Suprapubic skin (tissue), 4 donors: ENCODE data around the gene CFAP92. TPM values are rescaled to one million over a fixed set of nuclear protein-coding genes. Genes with fewer than 3 reads are reported as not detected.
A peak's percentile ranks its signal among the peaks of the same experiment; 100 is the strongest.

Experiments
- DNase-seq, 2 donors: peaks; one replicate each; pipeline ENCODE4 v3.0.0-alpha.2; 2019; ENCODE audit warnings: low spot score in 2 of 2
- H3K27ac ChIP-seq: fragments of 200-600 bp; sonication (generic); one replicate; pipeline ENCODE4 v1.5.1; 2019
- H3K27me3 ChIP-seq: fragments of 200-600 bp; sonication (generic); one replicate; pipeline ENCODE4 v1.5.1; 2019
- H3K36me3 ChIP-seq: fragments of 200-600 bp; sonication (generic); one replicate; pipeline ENCODE4 v1.5.1; 2019
- H3K4me1 ChIP-seq: fragments of 200-600 bp; sonication (generic); one replicate; pipeline ENCODE4 v1.5.1; 2019
- H3K4me3 ChIP-seq: fragments of 200-600 bp; sonication (generic); one replicate; pipeline ENCODE4 v1.5.1; 2019; ENCODE audit warnings: mild to moderate bottlenecking
- H3K9me3 ChIP-seq: fragments of 200-600 bp; sonication (generic); one replicate; pipeline ENCODE4 v1.5.1; 2019
- EP300 ChIP-seq: sonication (generic); formaldehyde crosslinking; IDR thresholded peaks from one replicate; pipeline ENCODE4 v1.6.1; 2017; ENCODE audit warnings: antibody characterized with exemption
- POLR2A ChIP-seq, 2 donors: fragments of 450-650 bp; IDR thresholded peaks; one replicate each; pipeline ENCODE4 v1.6.1; 2017; ENCODE audit warnings: antibody characterized with exemption in 2 of 2, mild to moderate bottlenecking in 2 of 2, moderate library complexity in 2 of 2
- POLR2AphosphoS5 ChIP-seq, 3 donors: sonication (generic); formaldehyde crosslinking; IDR thresholded peaks; one replicate each; pipeline ENCODE4 v1.6.1; 2017; ENCODE audit warnings: antibody characterized with exemption in 3 of 3
- WGBS: methylation state at CpG from one replicate; pipeline ENCODE4 v1.1.5; 2018; 5-methylcytosine and 5-hydroxymethylcytosine counted together
- total RNA-seq, 4 donors: library from RNA; depleted of rRNA; stranded (reverse); fragments of >200 nt; gene quantifications; one replicate each; pipeline ENCODE4 v1.1.0, GENCODE V29; 2016
- TF ChIP-seq, protein P1 (sequence below), 2 donors: fragments of 200-600 bp in 1 of 2; fragments of 450-650 bp in 1 of 2; sonication (generic) in 1 of 2; IDR thresholded peaks; one replicate each; pipeline ENCODE4 v1.5.1; 2016 to 2019; ENCODE audit warnings: antibody characterized with exemption in 2 of 2, mild to moderate bottlenecking in 1 of 2, moderate library complexity in 1 of 2

Gene CFAP92
- total RNA-seq, 4 donors from 2014 or later = 0.11 to 1.7 (median 0.87) TPM

DNA sequence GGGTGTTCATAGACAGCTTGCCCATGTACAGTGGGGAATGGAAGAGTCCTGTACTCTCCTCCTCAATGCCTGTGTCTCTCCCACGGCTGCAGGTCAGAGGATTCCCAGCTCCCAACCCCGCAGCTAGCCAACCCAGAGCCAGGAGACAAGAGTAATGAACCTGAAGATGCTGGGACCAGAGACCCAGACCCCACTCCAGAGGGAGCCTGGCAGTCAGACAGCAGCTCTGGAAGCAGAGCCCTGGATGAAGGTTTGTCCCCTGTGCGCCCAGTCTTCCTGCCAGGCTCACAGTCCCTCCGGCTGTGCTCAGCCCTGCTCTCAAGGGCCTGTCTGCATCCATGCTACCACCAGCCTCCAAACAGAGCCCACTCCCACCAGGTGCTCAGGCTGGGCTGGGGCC lies 36.7 kb upstream of the CFAP92 start:
- DNase-seq = peak in 1 of 2 donors; percentile 34
- Histone ChIP-seq H3K4me1 (peaks cover 20% of the 10 kb centered on the region), H3K36me3 (no peaks in the 10 kb centered on the region), H3K4me3 (no peak overlapping the region), H3K27me3 (no peaks in the 10 kb centered on the region), H3K9me3 (no peaks in the 10 kb centered on the region), H3K27ac (no peak overlapping the region)
- 100% methylated on average over 2 of the region's 4 CpGs for WGBS
- TF ChIP-seq POLR2A (IDR thresholded peaks at IDR 0.05) (no peak), EP300 (no peak), POLR2AphosphoS5 (IDR thresholded peaks at IDR 0.05) (no peak)
- TF ChIP-seq, protein P1, sequence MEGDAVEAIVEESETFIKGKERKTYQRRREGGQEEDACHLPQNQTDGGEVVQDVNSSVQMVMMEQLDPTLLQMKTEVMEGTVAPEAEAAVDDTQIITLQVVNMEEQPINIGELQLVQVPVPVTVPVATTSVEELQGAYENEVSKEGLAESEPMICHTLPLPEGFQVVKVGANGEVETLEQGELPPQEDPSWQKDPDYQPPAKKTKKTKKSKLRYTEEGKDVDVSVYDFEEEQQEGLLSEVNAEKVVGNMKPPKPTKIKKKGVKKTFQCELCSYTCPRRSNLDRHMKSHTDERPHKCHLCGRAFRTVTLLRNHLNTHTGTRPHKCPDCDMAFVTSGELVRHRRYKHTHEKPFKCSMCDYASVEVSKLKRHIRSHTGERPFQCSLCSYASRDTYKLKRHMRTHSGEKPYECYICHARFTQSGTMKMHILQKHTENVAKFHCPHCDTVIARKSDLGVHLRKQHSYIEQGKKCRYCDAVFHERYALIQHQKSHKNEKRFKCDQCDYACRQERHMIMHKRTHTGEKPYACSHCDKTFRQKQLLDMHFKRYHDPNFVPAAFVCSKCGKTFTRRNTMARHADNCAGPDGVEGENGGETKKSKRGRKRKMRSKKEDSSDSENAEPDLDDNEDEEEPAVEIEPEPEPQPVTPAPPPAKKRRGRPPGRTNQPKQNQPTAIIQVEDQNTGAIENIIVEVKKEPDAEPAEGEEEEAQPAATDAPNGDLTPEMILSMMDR (IDR thresholded peaks at IDR 0.05) = no peak

DNA sequence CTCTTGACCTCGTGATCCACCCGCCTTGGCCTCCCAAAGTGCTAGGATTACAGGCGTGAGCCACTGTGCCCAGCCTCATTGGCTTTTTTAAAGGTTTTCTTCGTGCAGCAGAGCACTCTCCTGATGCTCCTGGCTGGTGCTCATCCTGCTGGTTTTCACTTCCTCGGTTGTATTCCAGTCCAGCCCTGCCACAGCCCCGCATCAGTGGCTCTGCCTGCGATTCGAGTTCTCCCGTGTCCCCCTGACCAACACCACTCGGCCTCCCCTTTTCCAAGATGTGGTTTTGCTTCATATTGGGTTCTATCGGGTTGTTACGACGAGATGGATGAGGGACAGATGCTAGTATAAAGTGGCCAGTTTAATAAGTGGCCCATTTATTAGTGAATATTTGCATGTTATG lies 35.0 kb upstream of the CFAP92 start:
- Histone ChIP-seq H3K9me3 (no peaks in the 10 kb centered on the region), H3K36me3 (no peaks in the 10 kb centered on the region), H3K27me3 (no peaks in the 10 kb centered on the region), H3K27ac (no peak overlapping the region), H3K4me3 (no peak overlapping the region), H3K4me1 (peaks cover 27% of the 10 kb centered on the region)
- WGBS = 96% methylated on average over 13 of the region's 13 CpGs
- DNase-seq = no peak
- TF ChIP-seq, protein P1 (IDR thresholded peaks at IDR 0.05) = no peak
- TF ChIP-seq POLR2A (IDR thresholded peaks at IDR 0.05) (no peak), EP300 (no peak), POLR2AphosphoS5 (IDR thresholded peaks at IDR 0.05) (no peak)

DNA sequence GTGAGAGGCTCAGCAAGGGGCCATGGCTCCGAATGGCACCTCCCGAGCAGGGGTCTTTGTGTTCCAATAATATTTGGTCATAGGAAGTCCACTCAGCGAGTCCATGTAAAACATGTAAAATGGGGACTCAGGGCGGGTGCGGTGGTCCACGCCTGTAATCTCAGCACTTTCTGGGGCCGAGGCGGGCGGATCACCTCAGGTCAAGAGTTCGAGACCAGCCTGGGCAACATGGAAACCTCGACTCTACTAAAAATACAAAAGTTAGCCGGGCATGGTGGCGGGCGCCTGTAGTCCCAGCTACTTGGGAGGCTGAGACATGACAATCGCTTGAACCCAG lies 33.6 kb upstream of the CFAP92 start:
- WGBS = 75% methylated on average over 15 of the region's 15 CpGs
- Histone ChIP-seq H3K27ac (no peak overlapping the region), H3K27me3 (no peaks in the 10 kb centered on the region), H3K4me3 (peak overlapping the region; percentile 48), H3K9me3 (no peaks in the 10 kb centered on the region), H3K4me1 (peaks cover 27% of the 10 kb centered on the region), H3K36me3 (no peaks in the 10 kb centered on the region)
- TF ChIP-seq EP300 (no peak), POLR2AphosphoS5 (IDR thresholded peaks at IDR 0.05) (no peak), POLR2A (IDR thresholded peaks at IDR 0.05) (no peak)
- TF ChIP-seq, protein P1 (IDR thresholded peaks at IDR 0.05) = no peak
- DNase-seq = no peak

DNA sequence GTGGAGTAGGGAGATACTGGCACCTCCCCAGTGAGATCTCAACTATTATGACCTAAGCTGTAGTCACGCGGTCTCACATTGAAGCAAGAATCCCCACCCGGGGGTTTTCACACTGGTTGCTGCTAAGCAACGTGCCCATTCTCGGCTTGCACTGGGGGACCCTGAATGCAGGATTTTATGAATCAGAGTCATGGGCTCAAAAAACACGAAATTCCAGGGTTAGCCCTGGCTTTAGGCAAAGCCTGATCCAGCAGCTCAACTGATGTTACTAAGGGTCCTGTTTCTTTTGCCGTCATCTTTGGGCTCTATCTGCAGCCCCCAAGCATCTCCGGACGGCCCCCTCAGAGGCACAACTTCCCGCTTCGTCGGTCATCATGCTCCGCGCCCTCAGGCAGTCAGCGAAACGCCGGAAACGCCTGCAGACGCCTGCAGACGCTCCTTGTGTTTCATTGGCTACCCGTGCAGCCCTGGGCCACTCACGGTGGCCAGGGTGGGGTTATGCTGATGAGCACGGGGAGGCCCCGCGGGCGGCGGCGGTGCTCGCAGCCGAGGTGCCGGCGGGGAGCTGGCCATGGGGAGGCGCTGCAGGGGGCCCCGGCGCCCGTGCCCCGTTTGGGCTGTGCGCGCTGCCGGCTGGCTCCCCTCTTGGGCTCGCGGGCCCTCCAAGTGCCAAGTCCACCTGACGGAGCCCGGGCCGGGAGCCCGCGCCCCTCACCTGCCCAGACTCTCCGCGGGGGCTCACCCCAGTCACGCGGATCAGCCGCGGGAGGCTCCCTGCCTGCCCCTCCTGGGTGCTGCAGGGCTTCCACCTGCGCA lies 33.1 kb upstream of the CFAP92 start:
- TF ChIP-seq POLR2A (IDR thresholded peaks at IDR 0.05) = peak in 1 of 2 donors; percentile 25
- TF ChIP-seq, protein P1 (IDR thresholded peaks at IDR 0.05) = peak in 1 of 2 donors; percentile 88
- TF ChIP-seq POLR2AphosphoS5 (IDR thresholded peaks at IDR 0.05) = peak in 1 of 3 donors; percentile 34
- no peak for TF ChIP-seq EP300
- H3K9me3 ChIP-seq = no peaks in the 10 kb centered on the region
- peaks cover 27% of the 10 kb centered on the region for H3K4me1 ChIP-seq
- H3K27me3 ChIP-seq = no peaks in the 10 kb centered on the region
- peak overlapping the region; percentile 18 for H3K27ac ChIP-seq
- peak overlapping the region; percentile 48 for H3K4me3 ChIP-seq
- 20% methylated on average over 8 of the region's 54 CpGs for WGBS
- peak; percentile 92 to 93 for DNase-seq
- H3K36me3 ChIP-seq = no peaks in the 10 kb centered on the region

DNA sequence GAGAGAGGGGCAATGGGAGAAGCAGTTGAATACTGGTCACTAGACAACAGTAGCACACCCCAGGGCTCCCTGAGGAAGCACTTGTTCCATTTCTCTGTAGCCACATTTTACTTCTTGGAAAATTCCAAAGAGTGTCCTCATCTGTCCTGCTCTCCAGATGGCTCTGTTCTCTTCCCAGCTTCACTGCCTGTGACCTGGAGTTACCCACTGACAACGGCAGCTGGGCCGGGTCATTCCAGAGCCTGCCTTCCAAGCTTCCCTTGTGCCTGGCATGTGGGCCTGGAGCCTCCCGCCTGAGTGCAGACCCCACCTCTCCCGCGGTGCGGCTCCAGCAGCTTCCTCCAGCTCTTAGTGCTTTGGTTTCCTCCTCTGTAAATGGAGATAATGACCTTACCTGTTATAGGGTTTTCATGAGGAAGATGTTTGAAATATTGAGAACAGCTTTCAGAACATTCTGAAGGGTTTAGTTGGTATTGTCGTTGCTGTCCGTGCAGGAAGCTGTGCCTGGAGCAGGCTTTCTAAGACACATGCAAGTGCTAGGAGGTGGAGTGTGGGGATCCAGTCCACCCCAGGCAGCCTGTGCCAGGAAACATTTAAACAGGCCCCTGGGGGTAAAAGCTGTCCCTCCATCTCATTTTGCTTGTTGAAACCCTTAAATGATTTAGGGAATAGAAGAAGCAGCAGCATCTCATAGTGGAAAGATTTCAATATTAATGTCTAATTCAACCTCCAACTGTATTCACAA lies 32.0 kb upstream of the CFAP92 start:
- peaks cover 27% of the 10 kb centered on the region for H3K4me1 ChIP-seq
- no peaks in the 10 kb centered on the region for H3K27me3 ChIP-seq
- TF ChIP-seq, protein P1 (IDR thresholded peaks at IDR 0.05) = no peak
- TF ChIP-seq EP300 (no peak), POLR2A (IDR thresholded peaks at IDR 0.05) (no peak), POLR2AphosphoS5 (IDR thresholded peaks at IDR 0.05) (no peak)
- H3K9me3 ChIP-seq = no peaks in the 10 kb centered on the region
- H3K4me3 ChIP-seq = no peak overlapping the region
- peak overlapping the region; percentile 18 for H3K27ac ChIP-seq
- WGBS = 42% methylated on average over 8 of the region's 8 CpGs
- H3K36me3 ChIP-seq = no peaks in the 10 kb centered on the region
- peak; percentile 70 to 85 for DNase-seq
